ENCODE results near the gene ZNF625. TPM values are rescaled to one million over a fixed set of nuclear protein-coding genes. Genes with fewer than 3 reads are reported as not detected.

Gene ZNF625
- total and polyA plus RNA-seq, 4 donors, result 0.20 to 3.8 (median 2.5) TPM; not detected in 1

DNA sequence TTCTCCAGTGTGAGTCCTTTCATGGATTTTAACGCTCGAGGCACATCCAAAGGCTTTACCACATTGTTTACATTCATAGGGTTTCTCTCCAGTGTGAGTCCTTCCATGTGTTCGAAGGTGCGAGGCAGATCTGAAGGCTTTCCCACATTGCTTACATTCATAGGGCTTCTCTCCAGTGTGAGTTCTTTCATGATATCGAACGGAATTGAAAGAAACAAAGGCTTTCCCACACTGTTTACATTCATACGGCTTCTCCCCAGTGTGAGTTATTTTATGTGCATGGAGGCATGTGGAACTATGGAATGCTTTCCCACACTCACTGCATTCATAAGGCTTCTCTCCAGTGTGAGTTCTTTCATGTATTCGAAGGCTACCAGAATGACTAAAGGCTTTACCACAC is 11.2 kb downstream of the ZNF625 start:
- TF ChIP-seq NR2F2 (IDR thresholded peaks at IDR 0.05) (no peak), MAX (IDR thresholded peaks at IDR 0.05) (no peak), TAF1 (conservative IDR thresholded peaks at IDR 0.05) (no peak), EGR1 (IDR thresholded peaks at IDR 0.05; ENCODE audit: low read depth in 2 of 2) (no peak), YY1 (IDR thresholded peaks at IDR 0.05) (no peak)
- peaks cover 0 to 11% (median 8%) of the 10 kb centered on the region in 4 donors for H3K4me1 ChIP-seq (ENCODE audit: control insufficient read depth in 4 of 4, insufficient read depth in 4 of 4, low read length in 3 of 4)
- H3K4me3 ChIP-seq (ENCODE audit: low read depth in 1 of 3, low read length in 3 of 3), result peak overlapping the region in 2 of 3 donors; percentile 23 to 46
- no peaks in the 10 kb centered on the region for H3K27me3 ChIP-seq (ENCODE audit: control insufficient read depth in 4 of 4, insufficient read depth in 4 of 4, low read length in 3 of 4)
- H3K9me3 ChIP-seq (ENCODE audit: control insufficient read depth in 4 of 4, low read length in 3 of 4), result peaks cover 0 to 20% (median 8%) of the 10 kb centered on the region in 4 donors
- DNase-seq (ENCODE audit: low spot score), result no peak
- 97% methylated on average over 8 of the region's 8 CpGs for WGBS
- no peak overlapping the region for H3K9ac ChIP-seq (ENCODE audit: low read depth in 1 of 2, low read length in 2 of 2)
- peaks cover 0 to 13% (median 13%) of the 10 kb centered on the region in 4 donors for H3K36me3 ChIP-seq (ENCODE audit: control insufficient read depth in 4 of 4, insufficient read depth in 3 of 4, low read depth in 1 of 4, low read length in 3 of 4)
- H3K27ac ChIP-seq (ENCODE audit: low read depth in 1 of 2, low read length in 2 of 2), result no peak overlapping the region

- Histone ChIP-seq H3K9me3 (ENCODE audit: control insufficient read depth in 4 of 4, low read length in 3 of 4) (peaks cover 2 to 16% (median 8%) of the 10 kb centered on the region in 4 donors), H3K27ac (ENCODE audit: low read depth in 1 of 2, low read length in 2 of 2) (no peak overlapping the region), H3K27me3 (ENCODE audit: control insufficient read depth in 4 of 4, insufficient read depth in 4 of 4, low read length in 3 of 4) (no peaks in the 10 kb centered on the region), H3K9ac (ENCODE audit: low read depth in 1 of 2, low read length in 2 of 2) (no peak overlapping the region), H3K4me1 (ENCODE audit: control insufficient read depth in 4 of 4, insufficient read depth in 4 of 4, low read length in 3 of 4) (peaks cover 4 to 16% (median 13%) of the 10 kb centered on the region in 4 donors), H3K4me3 (ENCODE audit: low read depth in 1 of 3, low read length in 3 of 3) (peak overlapping the region in 1 of 3 donors; percentile 29), H3K36me3 (ENCODE audit: control insufficient read depth in 4 of 4, insufficient read depth in 3 of 4, low read depth in 1 of 4, low read length in 3 of 4) (peaks cover 0 to 18% (median 15%) of the 10 kb centered on the region in 4 donors)
- no peak for TF ChIP-seq NR2F2 (IDR thresholded peaks at IDR 0.05)
- no peak for TF ChIP-seq RAD21 (IDR thresholded peaks at IDR 0.05)
- TF ChIP-seq YY1 (IDR thresholded peaks at IDR 0.05), result no peak
- TF ChIP-seq TAF1 (conservative IDR thresholded peaks at IDR 0.05), result no peak
- no peak for TF ChIP-seq ATF3 (IDR thresholded peaks at IDR 0.05)
- no peak for TF ChIP-seq ZBTB33 (IDR thresholded peaks at IDR 0.05)
- TF ChIP-seq, protein P1, sequence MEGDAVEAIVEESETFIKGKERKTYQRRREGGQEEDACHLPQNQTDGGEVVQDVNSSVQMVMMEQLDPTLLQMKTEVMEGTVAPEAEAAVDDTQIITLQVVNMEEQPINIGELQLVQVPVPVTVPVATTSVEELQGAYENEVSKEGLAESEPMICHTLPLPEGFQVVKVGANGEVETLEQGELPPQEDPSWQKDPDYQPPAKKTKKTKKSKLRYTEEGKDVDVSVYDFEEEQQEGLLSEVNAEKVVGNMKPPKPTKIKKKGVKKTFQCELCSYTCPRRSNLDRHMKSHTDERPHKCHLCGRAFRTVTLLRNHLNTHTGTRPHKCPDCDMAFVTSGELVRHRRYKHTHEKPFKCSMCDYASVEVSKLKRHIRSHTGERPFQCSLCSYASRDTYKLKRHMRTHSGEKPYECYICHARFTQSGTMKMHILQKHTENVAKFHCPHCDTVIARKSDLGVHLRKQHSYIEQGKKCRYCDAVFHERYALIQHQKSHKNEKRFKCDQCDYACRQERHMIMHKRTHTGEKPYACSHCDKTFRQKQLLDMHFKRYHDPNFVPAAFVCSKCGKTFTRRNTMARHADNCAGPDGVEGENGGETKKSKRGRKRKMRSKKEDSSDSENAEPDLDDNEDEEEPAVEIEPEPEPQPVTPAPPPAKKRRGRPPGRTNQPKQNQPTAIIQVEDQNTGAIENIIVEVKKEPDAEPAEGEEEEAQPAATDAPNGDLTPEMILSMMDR (IDR thresholded peaks at IDR 0.05; ENCODE audit: low read depth, low read length, missing input control), result no peak
- no peak for TF ChIP-seq HNF4G (IDR thresholded peaks at IDR 0.05)
- TF ChIP-seq, protein P2, sequence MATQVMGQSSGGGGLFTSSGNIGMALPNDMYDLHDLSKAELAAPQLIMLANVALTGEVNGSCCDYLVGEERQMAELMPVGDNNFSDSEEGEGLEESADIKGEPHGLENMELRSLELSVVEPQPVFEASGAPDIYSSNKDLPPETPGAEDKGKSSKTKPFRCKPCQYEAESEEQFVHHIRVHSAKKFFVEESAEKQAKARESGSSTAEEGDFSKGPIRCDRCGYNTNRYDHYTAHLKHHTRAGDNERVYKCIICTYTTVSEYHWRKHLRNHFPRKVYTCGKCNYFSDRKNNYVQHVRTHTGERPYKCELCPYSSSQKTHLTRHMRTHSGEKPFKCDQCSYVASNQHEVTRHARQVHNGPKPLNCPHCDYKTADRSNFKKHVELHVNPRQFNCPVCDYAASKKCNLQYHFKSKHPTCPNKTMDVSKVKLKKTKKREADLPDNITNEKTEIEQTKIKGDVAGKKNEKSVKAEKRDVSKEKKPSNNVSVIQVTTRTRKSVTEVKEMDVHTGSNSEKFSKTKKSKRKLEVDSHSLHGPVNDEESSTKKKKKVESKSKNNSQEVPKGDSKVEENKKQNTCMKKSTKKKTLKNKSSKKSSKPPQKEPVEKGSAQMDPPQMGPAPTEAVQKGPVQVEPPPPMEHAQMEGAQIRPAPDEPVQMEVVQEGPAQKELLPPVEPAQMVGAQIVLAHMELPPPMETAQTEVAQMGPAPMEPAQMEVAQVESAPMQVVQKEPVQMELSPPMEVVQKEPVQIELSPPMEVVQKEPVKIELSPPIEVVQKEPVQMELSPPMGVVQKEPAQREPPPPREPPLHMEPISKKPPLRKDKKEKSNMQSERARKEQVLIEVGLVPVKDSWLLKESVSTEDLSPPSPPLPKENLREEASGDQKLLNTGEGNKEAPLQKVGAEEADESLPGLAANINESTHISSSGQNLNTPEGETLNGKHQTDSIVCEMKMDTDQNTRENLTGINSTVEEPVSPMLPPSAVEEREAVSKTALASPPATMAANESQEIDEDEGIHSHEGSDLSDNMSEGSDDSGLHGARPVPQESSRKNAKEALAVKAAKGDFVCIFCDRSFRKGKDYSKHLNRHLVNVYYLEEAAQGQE (IDR thresholded peaks at IDR 0.05), result no peak
- TF ChIP-seq FOXA2 (IDR thresholded peaks at IDR 0.05), result no peak
- TF ChIP-seq FOXA1 (IDR thresholded peaks at IDR 0.05), result no peak
- WGBS, result 53% methylated on average over 10 of the region's 10 CpGs
- DNase-seq (ENCODE audit: low spot score), result no peak
These were observed 15.2 kb downstream of the ZNF625 start for GRCh38 chr19:12141405-12141736.
